Measurements from ENCODE around the gene KRT74. TPM values are rescaled to one million over a fixed set of nuclear protein-coding genes. Genes with fewer than 3 reads are reported as not detected.

Gene KRT74
- total RNA-seq, 1 experiment from 2014 or later = not detected

DNA sequence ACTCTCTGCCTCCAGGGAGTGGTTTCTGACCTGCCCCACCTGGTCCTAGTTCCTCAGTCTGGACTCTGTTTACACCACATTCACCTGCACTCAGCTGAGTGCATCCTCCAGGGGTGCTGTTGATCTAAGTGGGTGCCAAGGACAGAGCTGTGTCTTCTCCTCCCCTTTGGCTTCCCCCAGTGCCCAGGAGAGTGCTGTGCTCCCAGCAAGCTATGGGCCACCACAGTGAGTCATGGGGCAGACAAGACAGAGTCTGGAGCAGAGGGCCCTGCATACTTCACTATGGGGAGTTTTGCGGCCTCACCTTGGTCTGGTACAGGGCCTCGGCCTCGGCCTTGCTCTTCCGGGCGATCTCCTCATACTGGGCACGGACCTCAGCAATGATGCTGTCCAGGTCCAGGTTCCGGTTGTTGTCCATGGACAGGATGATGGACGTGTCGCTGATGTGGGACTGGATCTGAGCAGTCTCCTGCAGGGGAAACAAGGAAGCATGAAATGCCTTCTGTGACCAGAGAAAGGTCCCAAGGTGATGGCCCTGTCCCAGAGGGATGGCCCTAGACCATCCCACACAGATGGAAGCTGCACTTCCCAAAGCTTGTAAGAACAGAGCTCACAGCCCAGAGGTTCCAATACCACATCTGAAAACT is 39.9 kb upstream of the KRT74 start:
- Histone ChIP-seq H4K20me1 (ENCODE audit: insufficient read depth) (no peaks in the 10 kb centered on the region), H3K4me1 (replicated peaks; ENCODE audit: insufficient read depth) (no peaks in the 10 kb centered on the region), H3K27me3 (ENCODE audit: insufficient read depth, low read depth) (no peaks in the 10 kb centered on the region; the same call in 1 of the 2 replicates), H3K79me2 (ENCODE audit: low read depth) (no peaks in the 10 kb centered on the region), H2AFZ (no peak overlapping the region), H3K9me2 (ENCODE audit: insufficient read depth) (no peaks in the 10 kb centered on the region), H3K27ac (no peak overlapping the region), H3K4me3 (no peak overlapping the region), H3K9me3 (ENCODE audit: insufficient read depth, low read depth) (no peaks in the 10 kb centered on the region), H3F3A (ENCODE audit: insufficient read depth, low read depth) (no peaks in the 10 kb centered on the region), H3K4me2 (no peak overlapping the region), H3K36me3 (ENCODE audit: low read depth) (no peaks in the 10 kb centered on the region)
- DNase-seq = no peak
- CTCF ChIA-PET = no interaction called here
- no TSS peak for BruUV-seq (replicated peaks)
- TF ChIP-seq EZH2 (IDR thresholded peaks at IDR 0.05; ENCODE audit: low read depth) = no peak
- intact Hi-C loops (cut with micrococcal nuclease; ENCODE audit: unreplicated experiment) = no loop called here
- POLR2A ChIA-PET (ENCODE audit: unreplicated experiment) = no interaction called here

- Histone ChIP-seq H3K4me1 (replicated peaks; ENCODE audit: insufficient read depth) (no peaks in the 10 kb centered on the region), H3K27me3 (ENCODE audit: insufficient read depth, low read depth) (no peaks in the 10 kb centered on the region; the same call in 1 of the 2 replicates), H4K20me1 (ENCODE audit: insufficient read depth) (no peaks in the 10 kb centered on the region), H3K36me3 (ENCODE audit: low read depth) (no peaks in the 10 kb centered on the region), H3K4me2 (no peak overlapping the region), H2AFZ (no peak overlapping the region), H3K9me2 (ENCODE audit: insufficient read depth) (no peaks in the 10 kb centered on the region), H3K9me3 (ENCODE audit: insufficient read depth, low read depth) (no peaks in the 10 kb centered on the region), H3K27ac (no peak overlapping the region), H3K79me2 (ENCODE audit: low read depth) (no peaks in the 10 kb centered on the region), H3F3A (ENCODE audit: insufficient read depth, low read depth) (no peaks in the 10 kb centered on the region), H3K4me3 (no peak overlapping the region)
- intact Hi-C loops (cut with micrococcal nuclease; ENCODE audit: unreplicated experiment) = no loop called here
- DNase-seq = no peak
- ChIA-PET POLR2A (ENCODE audit: unreplicated experiment) (interaction anchor here (0.7 kb wide), 1 partner anchor 218 kb away, joined by 5 read pairs; no protein-coding TSS in a partner anchor), CTCF (no interaction called here)
- BruUV-seq (replicated peaks) = no TSS peak
- TF ChIP-seq, protein P1, sequence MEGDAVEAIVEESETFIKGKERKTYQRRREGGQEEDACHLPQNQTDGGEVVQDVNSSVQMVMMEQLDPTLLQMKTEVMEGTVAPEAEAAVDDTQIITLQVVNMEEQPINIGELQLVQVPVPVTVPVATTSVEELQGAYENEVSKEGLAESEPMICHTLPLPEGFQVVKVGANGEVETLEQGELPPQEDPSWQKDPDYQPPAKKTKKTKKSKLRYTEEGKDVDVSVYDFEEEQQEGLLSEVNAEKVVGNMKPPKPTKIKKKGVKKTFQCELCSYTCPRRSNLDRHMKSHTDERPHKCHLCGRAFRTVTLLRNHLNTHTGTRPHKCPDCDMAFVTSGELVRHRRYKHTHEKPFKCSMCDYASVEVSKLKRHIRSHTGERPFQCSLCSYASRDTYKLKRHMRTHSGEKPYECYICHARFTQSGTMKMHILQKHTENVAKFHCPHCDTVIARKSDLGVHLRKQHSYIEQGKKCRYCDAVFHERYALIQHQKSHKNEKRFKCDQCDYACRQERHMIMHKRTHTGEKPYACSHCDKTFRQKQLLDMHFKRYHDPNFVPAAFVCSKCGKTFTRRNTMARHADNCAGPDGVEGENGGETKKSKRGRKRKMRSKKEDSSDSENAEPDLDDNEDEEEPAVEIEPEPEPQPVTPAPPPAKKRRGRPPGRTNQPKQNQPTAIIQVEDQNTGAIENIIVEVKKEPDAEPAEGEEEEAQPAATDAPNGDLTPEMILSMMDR (conservative IDR thresholded peaks at IDR 0.05) = no peak
- TF ChIP-seq EZH2 (IDR thresholded peaks at IDR 0.05; ENCODE audit: low read depth) = no peak
Measured at GRCh38 chr12:52612431-52613383, 39.1 kb upstream of the KRT74 start.

GRCh38 chr12:52611080-52611468 is 37.4 kb upstream of the KRT74 start:
- CTCF ChIA-PET = no interaction called here
- intact Hi-C loops (cut with micrococcal nuclease; ENCODE audit: unreplicated experiment) = no loop called here
- Histone ChIP-seq H3K27me3 (ENCODE audit: insufficient read depth, low read depth) (no peaks in the 10 kb centered on the region; the same call in 1 of the 2 replicates), H3K4me1 (replicated peaks; ENCODE audit: insufficient read depth) (no peaks in the 10 kb centered on the region), H3F3A (ENCODE audit: insufficient read depth, low read depth) (no peaks in the 10 kb centered on the region), H3K79me2 (ENCODE audit: low read depth) (no peaks in the 10 kb centered on the region), H4K20me1 (ENCODE audit: insufficient read depth) (no peaks in the 10 kb centered on the region), H3K4me2 (no peak overlapping the region), H3K9me2 (ENCODE audit: insufficient read depth) (no peaks in the 10 kb centered on the region), H3K27ac (no peak overlapping the region), H3K9me3 (ENCODE audit: insufficient read depth, low read depth) (no peaks in the 10 kb centered on the region), H3K4me3 (no peak overlapping the region), H2AFZ (no peak overlapping the region), H3K36me3 (ENCODE audit: low read depth) (no peaks in the 10 kb centered on the region)
- TF ChIP-seq, protein P1 (conservative IDR thresholded peaks at IDR 0.05) = no peak
- TF ChIP-seq EZH2 (IDR thresholded peaks at IDR 0.05; ENCODE audit: low read depth) = no peak
- BruUV-seq (replicated peaks) = no TSS peak
- POLR2A ChIA-PET (ENCODE audit: unreplicated experiment) = no interaction called here
- DNase-seq = peak in 1 of 2 experiments; percentile 4

Measured in PC-9 (cell line).